Liver (tissue), 9 donors: Measurements from ENCODE around the gene PEX11A. TPM values are rescaled to one million over a fixed set of nuclear protein-coding genes. Genes with fewer than 3 reads are reported as not detected.

Experiments used
- DNase-seq: peaks from one replicate; pipeline ENCODE4 v3.0.0-alpha.2; 2017; ENCODE audit warnings: low spot score
- H3K27ac ChIP-seq, 2 donors: one replicate each; pipeline ENCODE4 v1.7.0; 2013; ENCODE audit warnings: inconsistent platforms in 2 of 2, low read length in 2 of 2, control low read depth in 1 of 2, low read depth in 1 of 2, mild to moderate bottlenecking in 1 of 2
- H3K27me3 ChIP-seq, 4 donors: one replicate each; pipeline versions ENCODE4 v1.6.1 to v1.7.0; 2013; ENCODE audit warnings: low read length in 3 of 4, inconsistent platforms in 1 of 4, mild to moderate bottlenecking in 1 of 4, moderate library complexity in 1 of 4; ENCODE audit not compliant: control insufficient read depth in 4 of 4, insufficient read depth in 4 of 4
- H3K36me3 ChIP-seq, 4 donors: one replicate each; pipeline versions ENCODE4 v1.6.1 to v1.7.0; 2013; ENCODE audit warnings: low read length in 3 of 4, mild to moderate bottlenecking in 3 of 4, low read depth in 1 of 4, moderate library complexity in 1 of 4; ENCODE audit not compliant: control insufficient read depth in 4 of 4, insufficient read depth in 3 of 4
- H3K4me1 ChIP-seq, 4 donors: one replicate each; pipeline versions ENCODE4 v1.6.1 to v1.7.0; 2013; ENCODE audit warnings: low read length in 3 of 4, mild to moderate bottlenecking in 3 of 4, moderate library complexity in 1 of 4; ENCODE audit not compliant: control insufficient read depth in 4 of 4, insufficient read depth in 4 of 4
- H3K4me3 ChIP-seq, 3 donors: one replicate each; pipeline versions ENCODE4 v1.6.1 to v1.7.0; 2013; ENCODE audit warnings: low read length in 3 of 3, control low read depth in 1 of 3, low read depth in 1 of 3, mild to moderate bottlenecking in 1 of 3
- H3K9ac ChIP-seq, 2 donors: one replicate each; pipeline ENCODE4 v1.7.0; 2013; ENCODE audit warnings: low read length in 2 of 2, mild to moderate bottlenecking in 2 of 2, moderate library complexity in 2 of 2, control low read depth in 1 of 2, low read depth in 1 of 2
- H3K9me3 ChIP-seq, 4 donors: one replicate each; pipeline versions ENCODE4 v1.6.1 to v1.7.0; 2013; ENCODE audit warnings: low read length in 3 of 4; ENCODE audit not compliant: control insufficient read depth in 4 of 4
- EGR1 ChIP-seq, 2 donors: IDR thresholded peaks; 2 replicates each; pipeline ENCODE4 v1.6.1; 2016 to 2018; ENCODE audit warnings: antibody characterized with exemption in 2 of 2, low read depth in 2 of 2
- FOXA1 ChIP-seq: IDR thresholded peaks from 2 replicates; pipeline ENCODE4 v1.6.1; 2016; ENCODE audit warnings: antibody characterized with exemption
- FOXA2 ChIP-seq: IDR thresholded peaks from 2 replicates; pipeline ENCODE4 v1.6.1; 2016; ENCODE audit warnings: antibody characterized with exemption
- GABPA ChIP-seq, 2 donors: IDR thresholded peaks in 1 of 2; conservative IDR thresholded peaks in 1 of 2; 2 replicates each; pipeline ENCODE4 v1.6.1; 2016; ENCODE audit warnings: antibody characterized with exemption in 2 of 2, mild to moderate bottlenecking in 1 of 2, moderate library complexity in 1 of 2
- HNF4A ChIP-seq, 2 donors: conservative IDR thresholded peaks; 2 replicates each; pipeline ENCODE4 v1.6.1; 2016; ENCODE audit warnings: antibody characterized with exemption in 2 of 2, mild to moderate bottlenecking in 2 of 2
- HNF4G ChIP-seq: IDR thresholded peaks from 2 replicates; pipeline ENCODE4 v1.6.1; 2016; ENCODE audit warnings: antibody characterized with exemption
- JUND ChIP-seq, 2 donors: IDR thresholded peaks; 2 replicates each; pipeline ENCODE4 v1.6.1; 2016; ENCODE audit warnings: antibody characterized with exemption in 2 of 2
- NR2F2 ChIP-seq: IDR thresholded peaks from 2 replicates; pipeline ENCODE4 v1.6.1; 2016; ENCODE audit warnings: antibody characterized with exemption
- RAD21 ChIP-seq, 2 donors: IDR thresholded peaks; 2 replicates each; pipeline ENCODE4 v1.6.1; 2016; ENCODE audit warnings: antibody characterized with exemption in 2 of 2, mild to moderate bottlenecking in 2 of 2
- RXRA ChIP-seq, 2 donors: IDR thresholded peaks; 2 replicates each; pipeline ENCODE4 v1.6.1; 2017 to 2018; ENCODE audit warnings: antibody characterized with exemption in 2 of 2, mild to moderate bottlenecking in 1 of 2
- SP1 ChIP-seq: IDR thresholded peaks from 2 replicates; pipeline ENCODE4 v1.6.1; 2018; ENCODE audit warnings: antibody characterized with exemption, mild to moderate bottlenecking
- YY1 ChIP-seq: IDR thresholded peaks from 2 replicates; pipeline ENCODE4 v1.6.1; 2016; ENCODE audit warnings: antibody characterized with exemption, mild to moderate bottlenecking
- WGBS: extraction: QIAGEN DNeasy Blood & Tissue Kit; methylation state at CpG from one replicate; pipeline ENCODE4 v1.1.7; 2013; 5-methylcytosine and 5-hydroxymethylcytosine counted together
- polyA plus RNA-seq, 2 donors: library from polyadenylated mRNA; stranded (reverse) in 1 of 2; unstranded in 1 of 2; fragments of 200-250 nt in 1 of 2; fragments of >200 nt in 1 of 2; fragmentation: Nextera tagmentation in 1 of 2; extraction: Ambion mirVana in 1 of 2; gene quantifications; one replicate each; pipeline versions ENCODE4 v1.2.1 to v1.2.3, GENCODE V29; 2013 to 2015
- total RNA-seq, 2 donors: library from RNA; depleted of rRNA; stranded (reverse); fragments of >200 nt; gene quantifications; one replicate each; pipeline ENCODE4 v1.2.3, GENCODE V29; 2014
- TF ChIP-seq, protein P1 (sequence below): IDR thresholded peaks from 2 replicates; pipeline ENCODE4 v1.6.1; 2016; ENCODE audit warnings: antibody characterized with exemption
- TF ChIP-seq, protein P2 (sequence below): fragments of 150-350 bp; IDR thresholded peaks from 2 replicates; pipeline ENCODE4 v1.5.1; 2017; ENCODE audit warnings: improper control_type of control experiment, low read depth, low read length; ENCODE audit not compliant: missing input control
- TF ChIP-seq, protein P3 (sequence below): IDR thresholded peaks from 2 replicates; pipeline ENCODE4 v1.6.1; 2016; ENCODE audit warnings: antibody characterized with exemption, mild to moderate bottlenecking
- TF ChIP-seq, protein P4 (sequence below): IDR thresholded peaks from 2 replicates; pipeline ENCODE4 v1.6.1; 2016; ENCODE audit warnings: antibody characterized with exemption
- TF ChIP-seq, protein P5 (sequence below): IDR thresholded peaks from 2 replicates; pipeline ENCODE4 v1.6.1; 2016; ENCODE audit warnings: antibody characterized with exemption
- donor health status: healthy.
- donor health status: healthy.
- donor health status: healthy.
- donor health status: healthy.
- donor health status: healthy.

PEX11A gene
- total and polyA plus RNA-seq, 4 donors, result 6.6 to 47.9 (median 24.3) TPM

DNA sequence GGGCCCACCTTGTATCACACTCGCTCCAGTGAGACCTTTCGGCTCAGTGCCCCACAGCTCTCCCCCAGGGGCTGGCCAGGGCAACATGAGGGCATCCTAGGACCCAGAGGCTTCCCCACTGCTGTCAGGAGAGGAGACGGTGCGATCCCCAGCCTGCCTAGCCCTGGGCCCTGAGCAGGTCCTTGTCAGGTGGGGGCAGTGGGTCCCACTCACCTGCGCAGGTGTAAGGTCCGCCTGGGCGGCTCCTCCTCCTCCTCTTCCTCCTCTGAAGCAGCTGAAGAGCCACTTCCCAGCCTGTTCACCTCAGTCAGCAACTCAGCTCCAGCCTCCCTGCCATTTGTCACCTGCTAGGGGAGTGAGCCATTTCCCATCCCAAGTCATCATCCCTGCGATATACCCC lies 44.9 kb downstream of the PEX11A start:
- H3K9me3 ChIP-seq, result no peaks in the 10 kb centered on the region
- H3K9ac ChIP-seq, result no peak overlapping the region
- H3K4me3 ChIP-seq, result no peak overlapping the region
- H3K36me3 ChIP-seq, result no peaks in the 10 kb centered on the region
- TF ChIP-seq HNF4G, result no peak
- H3K27me3 ChIP-seq, result no peaks in the 10 kb centered on the region
- whole genome bisulfite sequencing, result 97% methylated on average over 8 of the region's 8 CpGs
- H3K4me1 ChIP-seq, result peaks cover 3 to 9% (median 4%) of the 10 kb centered on the region in 4 donors
- H3K27ac ChIP-seq, result no peak overlapping the region
- no peak for DNase-seq

DNA sequence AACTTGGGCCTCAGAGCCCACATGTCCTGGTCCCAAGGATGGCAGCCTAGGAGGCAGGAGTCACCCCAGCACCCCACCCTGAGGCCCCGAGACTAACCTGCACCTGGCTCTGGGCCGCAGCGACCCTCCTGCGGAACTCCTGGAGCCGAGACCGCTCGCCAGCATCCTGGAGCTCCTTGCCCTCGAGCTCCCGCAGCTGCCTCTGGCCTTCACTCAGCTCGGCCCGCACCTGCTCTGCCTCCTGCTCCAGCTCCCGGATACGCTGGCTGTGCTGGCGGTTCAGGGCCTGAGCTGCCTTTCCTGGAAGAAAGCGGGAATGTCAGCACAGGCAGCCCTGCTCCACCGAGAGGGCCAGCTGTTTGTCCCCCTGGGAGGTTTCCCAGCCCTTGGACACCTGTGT lies 48.4 kb downstream of the PEX11A start:
- peaks cover 0 to 4% (median 2%) of the 10 kb centered on the region in 4 donors for H3K4me1 ChIP-seq
- no peak overlapping the region for H3K4me3 ChIP-seq
- TF ChIP-seq, protein P1, sequence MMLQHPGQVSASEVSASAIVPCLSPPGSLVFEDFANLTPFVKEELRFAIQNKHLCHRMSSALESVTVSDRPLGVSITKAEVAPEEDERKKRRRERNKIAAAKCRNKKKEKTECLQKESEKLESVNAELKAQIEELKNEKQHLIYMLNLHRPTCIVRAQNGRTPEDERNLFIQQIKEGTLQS, result no peak
- TF ChIP-seq, protein P2, sequence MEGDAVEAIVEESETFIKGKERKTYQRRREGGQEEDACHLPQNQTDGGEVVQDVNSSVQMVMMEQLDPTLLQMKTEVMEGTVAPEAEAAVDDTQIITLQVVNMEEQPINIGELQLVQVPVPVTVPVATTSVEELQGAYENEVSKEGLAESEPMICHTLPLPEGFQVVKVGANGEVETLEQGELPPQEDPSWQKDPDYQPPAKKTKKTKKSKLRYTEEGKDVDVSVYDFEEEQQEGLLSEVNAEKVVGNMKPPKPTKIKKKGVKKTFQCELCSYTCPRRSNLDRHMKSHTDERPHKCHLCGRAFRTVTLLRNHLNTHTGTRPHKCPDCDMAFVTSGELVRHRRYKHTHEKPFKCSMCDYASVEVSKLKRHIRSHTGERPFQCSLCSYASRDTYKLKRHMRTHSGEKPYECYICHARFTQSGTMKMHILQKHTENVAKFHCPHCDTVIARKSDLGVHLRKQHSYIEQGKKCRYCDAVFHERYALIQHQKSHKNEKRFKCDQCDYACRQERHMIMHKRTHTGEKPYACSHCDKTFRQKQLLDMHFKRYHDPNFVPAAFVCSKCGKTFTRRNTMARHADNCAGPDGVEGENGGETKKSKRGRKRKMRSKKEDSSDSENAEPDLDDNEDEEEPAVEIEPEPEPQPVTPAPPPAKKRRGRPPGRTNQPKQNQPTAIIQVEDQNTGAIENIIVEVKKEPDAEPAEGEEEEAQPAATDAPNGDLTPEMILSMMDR, result no peak
- TF ChIP-seq FOXA1, result no peak
- TF ChIP-seq RAD21 (IDR thresholded peaks at IDR 0.05), result no peak
- no peak for TF ChIP-seq NR2F2
- TF ChIP-seq SP1, result no peak
- no peak for TF ChIP-seq JUND (IDR thresholded peaks at IDR 0.05)
- TF ChIP-seq, protein P3, sequence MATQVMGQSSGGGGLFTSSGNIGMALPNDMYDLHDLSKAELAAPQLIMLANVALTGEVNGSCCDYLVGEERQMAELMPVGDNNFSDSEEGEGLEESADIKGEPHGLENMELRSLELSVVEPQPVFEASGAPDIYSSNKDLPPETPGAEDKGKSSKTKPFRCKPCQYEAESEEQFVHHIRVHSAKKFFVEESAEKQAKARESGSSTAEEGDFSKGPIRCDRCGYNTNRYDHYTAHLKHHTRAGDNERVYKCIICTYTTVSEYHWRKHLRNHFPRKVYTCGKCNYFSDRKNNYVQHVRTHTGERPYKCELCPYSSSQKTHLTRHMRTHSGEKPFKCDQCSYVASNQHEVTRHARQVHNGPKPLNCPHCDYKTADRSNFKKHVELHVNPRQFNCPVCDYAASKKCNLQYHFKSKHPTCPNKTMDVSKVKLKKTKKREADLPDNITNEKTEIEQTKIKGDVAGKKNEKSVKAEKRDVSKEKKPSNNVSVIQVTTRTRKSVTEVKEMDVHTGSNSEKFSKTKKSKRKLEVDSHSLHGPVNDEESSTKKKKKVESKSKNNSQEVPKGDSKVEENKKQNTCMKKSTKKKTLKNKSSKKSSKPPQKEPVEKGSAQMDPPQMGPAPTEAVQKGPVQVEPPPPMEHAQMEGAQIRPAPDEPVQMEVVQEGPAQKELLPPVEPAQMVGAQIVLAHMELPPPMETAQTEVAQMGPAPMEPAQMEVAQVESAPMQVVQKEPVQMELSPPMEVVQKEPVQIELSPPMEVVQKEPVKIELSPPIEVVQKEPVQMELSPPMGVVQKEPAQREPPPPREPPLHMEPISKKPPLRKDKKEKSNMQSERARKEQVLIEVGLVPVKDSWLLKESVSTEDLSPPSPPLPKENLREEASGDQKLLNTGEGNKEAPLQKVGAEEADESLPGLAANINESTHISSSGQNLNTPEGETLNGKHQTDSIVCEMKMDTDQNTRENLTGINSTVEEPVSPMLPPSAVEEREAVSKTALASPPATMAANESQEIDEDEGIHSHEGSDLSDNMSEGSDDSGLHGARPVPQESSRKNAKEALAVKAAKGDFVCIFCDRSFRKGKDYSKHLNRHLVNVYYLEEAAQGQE, result no peak
- TF ChIP-seq FOXA2, result no peak
- TF ChIP-seq YY1, result no peak
- no peak for TF ChIP-seq HNF4A (conservative IDR thresholded peaks at IDR 0.05)
- TF ChIP-seq EGR1 (IDR thresholded peaks at IDR 0.05; ENCODE audit: low read depth in 2 of 2), result no peak
- no peak for TF ChIP-seq RXRA (IDR thresholded peaks at IDR 0.05)
- TF ChIP-seq HNF4G, result no peak
- no peak for TF ChIP-seq GABPA (IDR thresholded peaks at IDR 0.05 in 1 of 2, conservative IDR thresholded peaks at IDR 0.05 in 1 of 2)
- TF ChIP-seq, protein P4, sequence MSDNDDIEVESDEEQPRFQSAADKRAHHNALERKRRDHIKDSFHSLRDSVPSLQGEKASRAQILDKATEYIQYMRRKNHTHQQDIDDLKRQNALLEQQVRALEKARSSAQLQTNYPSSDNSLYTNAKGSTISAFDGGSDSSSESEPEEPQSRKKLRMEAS, result no peak
- TF ChIP-seq, protein P5, sequence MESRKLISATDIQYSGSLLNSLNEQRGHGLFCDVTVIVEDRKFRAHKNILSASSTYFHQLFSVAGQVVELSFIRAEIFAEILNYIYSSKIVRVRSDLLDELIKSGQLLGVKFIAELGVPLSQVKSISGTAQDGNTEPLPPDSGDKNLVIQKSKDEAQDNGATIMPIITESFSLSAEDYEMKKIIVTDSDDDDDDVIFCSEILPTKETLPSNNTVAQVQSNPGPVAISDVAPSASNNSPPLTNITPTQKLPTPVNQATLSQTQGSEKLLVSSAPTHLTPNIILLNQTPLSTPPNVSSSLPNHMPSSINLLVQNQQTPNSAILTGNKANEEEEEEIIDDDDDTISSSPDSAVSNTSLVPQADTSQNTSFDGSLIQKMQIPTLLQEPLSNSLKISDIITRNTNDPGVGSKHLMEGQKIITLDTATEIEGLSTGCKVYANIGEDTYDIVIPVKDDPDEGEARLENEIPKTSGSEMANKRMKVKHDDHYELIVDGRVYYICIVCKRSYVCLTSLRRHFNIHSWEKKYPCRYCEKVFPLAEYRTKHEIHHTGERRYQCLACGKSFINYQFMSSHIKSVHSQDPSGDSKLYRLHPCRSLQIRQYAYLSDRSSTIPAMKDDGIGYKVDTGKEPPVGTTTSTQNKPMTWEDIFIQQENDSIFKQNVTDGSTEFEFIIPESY, result no peak
- H3K27me3 ChIP-seq, result no peaks in the 10 kb centered on the region
- DNase-seq, result no peak
- H3K36me3 ChIP-seq, result no peaks in the 10 kb centered on the region
- 86% methylated on average over 16 of the region's 16 CpGs for WGBS
- no peak overlapping the region for H3K27ac ChIP-seq
- H3K9ac ChIP-seq, result no peak overlapping the region
- no peaks in the 10 kb centered on the region for H3K9me3 ChIP-seq
